Retinal pigment epithelial cell (primary cell): ENCODE measurements around the gene GAK.

Experiments used
- DNase-seq: peaks from one replicate; pipeline ENCODE4 v3.0.0-alpha.2; 2010; ENCODE audit warnings: low read depth
- H3K4me3 ChIP-seq: 2 replicates; pipeline ENCODE4 v1.5.1; 2011; ENCODE audit warnings: mild to moderate bottlenecking, low read length, control low read depth, moderate library complexity
- TF ChIP-seq, protein P1 (sequence below): conservative IDR thresholded peaks from 2 replicates; pipeline ENCODE4 v1.5.1; 2011; ENCODE audit warnings: low read depth, low read length, control low read depth, inconsistent platforms

The GAK gene

DNA sequence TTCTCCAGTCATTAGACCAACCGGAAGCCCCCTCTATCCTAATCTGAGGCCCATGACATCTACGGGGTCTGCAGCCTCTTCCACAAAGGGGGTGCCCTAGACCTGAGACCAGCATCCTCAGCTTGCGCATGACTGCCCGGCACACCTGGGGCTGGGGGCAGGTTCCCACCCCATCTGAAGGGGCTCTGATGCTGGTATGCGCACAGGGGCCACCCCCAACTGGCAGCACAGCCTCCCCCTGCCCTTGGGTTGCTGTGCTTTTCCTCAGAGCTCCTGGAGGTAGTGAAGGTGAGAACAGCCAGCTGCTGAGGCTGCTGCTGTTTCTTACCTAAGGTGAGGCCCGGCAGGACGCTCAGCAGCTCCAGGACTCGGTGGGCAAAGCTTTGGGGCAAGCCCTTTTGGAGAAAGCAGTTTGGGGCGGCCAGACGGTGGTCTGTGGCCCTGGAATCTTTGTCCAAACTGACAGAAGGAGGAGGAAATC lies 87.3 kb downstream of the GAK start:
- no peak overlapping the region for H3K4me3 ChIP-seq
- TF ChIP-seq, protein P1, sequence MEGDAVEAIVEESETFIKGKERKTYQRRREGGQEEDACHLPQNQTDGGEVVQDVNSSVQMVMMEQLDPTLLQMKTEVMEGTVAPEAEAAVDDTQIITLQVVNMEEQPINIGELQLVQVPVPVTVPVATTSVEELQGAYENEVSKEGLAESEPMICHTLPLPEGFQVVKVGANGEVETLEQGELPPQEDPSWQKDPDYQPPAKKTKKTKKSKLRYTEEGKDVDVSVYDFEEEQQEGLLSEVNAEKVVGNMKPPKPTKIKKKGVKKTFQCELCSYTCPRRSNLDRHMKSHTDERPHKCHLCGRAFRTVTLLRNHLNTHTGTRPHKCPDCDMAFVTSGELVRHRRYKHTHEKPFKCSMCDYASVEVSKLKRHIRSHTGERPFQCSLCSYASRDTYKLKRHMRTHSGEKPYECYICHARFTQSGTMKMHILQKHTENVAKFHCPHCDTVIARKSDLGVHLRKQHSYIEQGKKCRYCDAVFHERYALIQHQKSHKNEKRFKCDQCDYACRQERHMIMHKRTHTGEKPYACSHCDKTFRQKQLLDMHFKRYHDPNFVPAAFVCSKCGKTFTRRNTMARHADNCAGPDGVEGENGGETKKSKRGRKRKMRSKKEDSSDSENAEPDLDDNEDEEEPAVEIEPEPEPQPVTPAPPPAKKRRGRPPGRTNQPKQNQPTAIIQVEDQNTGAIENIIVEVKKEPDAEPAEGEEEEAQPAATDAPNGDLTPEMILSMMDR = no peak
- no peak for DNase-seq

- no peak for DNase-seq
- TF ChIP-seq, protein P1 = no peak
- no peak overlapping the region for H3K4me3 ChIP-seq
These were observed 92.3 kb downstream of the GAK start for GRCh38 chr4:839675-840443.

GRCh38 chr4:837772-838171 lies 94.3 kb downstream of the GAK start:
- DNase-seq = no peak
- no peak overlapping the region for H3K4me3 ChIP-seq
- TF ChIP-seq, protein P1 = no peak

DNA sequence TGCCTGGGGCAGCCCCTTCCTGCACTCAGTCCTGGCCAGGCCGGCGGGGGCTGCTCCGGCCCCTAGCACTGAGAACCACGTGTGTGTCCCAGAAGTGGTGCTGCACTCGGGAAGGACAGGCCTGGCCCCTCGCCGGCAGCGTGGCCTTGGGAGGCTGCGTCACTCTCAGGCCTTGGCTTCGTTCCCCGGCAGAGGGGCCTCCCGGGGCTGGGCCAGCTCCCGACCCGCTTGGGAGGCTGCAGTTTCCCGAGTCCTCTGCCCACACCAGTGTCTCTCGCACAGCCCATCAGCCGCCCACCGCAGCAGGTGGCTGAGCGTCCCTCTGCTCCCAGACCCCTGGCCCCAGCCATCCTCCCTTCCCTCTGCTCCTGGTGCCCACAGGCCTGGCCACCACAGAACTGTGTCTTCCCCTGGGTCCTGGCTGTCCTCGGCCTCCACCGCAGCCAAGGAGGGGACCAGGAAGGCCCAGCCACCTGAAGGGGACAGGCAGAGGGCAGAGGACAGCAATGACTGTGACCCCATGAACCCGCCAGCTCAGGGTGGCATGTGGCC lies 95.3 kb downstream of the GAK start:
- no peak for DNase-seq

DNA sequence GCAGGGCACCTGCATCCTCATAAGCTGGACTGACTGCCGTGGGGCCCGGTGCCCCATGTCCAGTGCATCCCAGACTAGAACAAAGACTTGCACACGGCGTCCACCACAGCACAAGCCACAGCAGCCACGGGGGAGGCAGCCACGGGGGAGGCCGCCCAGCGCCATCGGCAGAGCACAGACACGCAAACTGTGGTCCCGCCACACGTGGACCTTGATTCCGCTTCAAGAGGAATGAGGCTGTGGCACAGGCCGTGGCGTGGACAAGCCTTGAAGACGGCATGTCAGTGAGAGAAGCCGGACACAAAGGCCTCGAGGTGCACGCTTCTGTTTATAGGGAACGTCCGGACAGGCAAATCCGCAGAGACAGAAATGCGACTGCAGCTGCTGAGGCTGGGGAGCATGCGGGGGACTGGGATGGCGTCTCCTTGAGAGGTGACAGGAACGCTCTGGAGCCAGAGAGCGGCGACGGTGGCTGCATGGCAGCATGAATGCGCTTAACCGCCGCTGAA lies 96.1 kb downstream of the GAK start:
- no peak for DNase-seq
- no peak overlapping the region for H3K4me3 ChIP-seq
- TF ChIP-seq, protein P1 = no peak

More for the DNA sequence above, 95.3 kb downstream of the GAK start:
- TF ChIP-seq, protein P1 = no peak
- no peak overlapping the region for H3K4me3 ChIP-seq

DNA sequence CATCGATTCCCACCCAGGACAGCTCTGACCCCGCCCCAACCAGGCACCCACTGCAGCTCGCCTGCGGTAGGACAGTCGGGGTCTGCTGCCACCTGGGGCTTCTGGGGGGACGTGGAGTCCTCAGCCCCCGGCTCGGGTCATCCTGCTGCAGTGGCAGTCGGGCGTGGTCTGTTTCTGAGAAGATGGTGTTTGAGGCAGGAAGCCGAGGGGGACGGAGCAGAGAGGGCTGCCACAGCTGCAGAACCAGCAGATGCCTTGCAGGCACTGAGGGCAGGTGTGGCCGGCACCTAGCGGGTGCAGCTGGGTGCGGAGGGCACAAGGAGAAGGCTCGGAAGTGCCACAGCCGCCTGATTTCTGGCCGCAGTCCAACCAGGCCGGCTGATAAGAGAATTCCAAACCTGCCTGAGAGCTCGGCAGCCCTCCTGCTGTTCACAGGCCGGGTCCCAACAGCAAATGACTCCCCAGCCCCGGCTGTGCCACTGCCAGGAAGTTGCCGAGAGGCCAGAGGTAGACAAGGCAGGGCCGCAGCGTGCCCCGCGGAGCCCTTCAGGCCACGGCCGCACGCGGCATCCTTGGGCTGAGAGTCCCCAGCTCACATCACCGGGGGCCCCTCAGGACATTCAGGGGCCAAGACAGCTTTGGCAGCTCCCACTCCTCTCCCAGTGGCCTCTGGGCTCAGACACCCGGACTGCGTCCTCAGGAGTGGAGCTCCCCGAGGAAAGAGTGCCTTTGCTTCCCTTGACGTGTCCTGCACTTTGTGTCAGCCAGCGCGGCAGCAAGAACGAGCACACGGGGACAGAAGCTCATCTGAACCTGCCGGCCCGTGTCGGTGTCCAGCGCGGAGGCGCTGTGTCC lies 96.7 kb downstream of the GAK start:
- H3K4me3 ChIP-seq = no peak overlapping the region
- DNase-seq = no peak
- TF ChIP-seq, protein P1 = no peak
